Left kidney (tissue), 2 donors: ENCODE data around the gene SHISAL1. TPM values are rescaled to one million over a fixed set of nuclear protein-coding genes. Genes with fewer than 3 reads are reported as not detected.

Source experiments
- DNase-seq: peaks from one replicate; pipeline ENCODE4 v3.0.0-alpha.2; 2013
- polyA plus RNA-seq: library from polyadenylated mRNA; unstranded; fragments of 120-200 nt; gene quantifications from one replicate; pipeline ENCODE4 v1.2.1, GENCODE V29; 2013; ENCODE audit not compliant: insufficient read length

SHISAL1 gene
- polyA plus RNA-seq, 1 donor = 2.3 TPM

- DNase-seq = no peak
These were observed 103.4 kb downstream of the SHISAL1 start for GRCh38 chr22:44209343-44209742.

GRCh38 chr22:44207981-44208317 is 104.8 kb downstream of the SHISAL1 start:
- DNase-seq = no peak

GRCh38 chr22:44207173-44207980 is 105.4 kb downstream of the SHISAL1 start:
- no peak for DNase-seq

GRCh38 chr22:44206696-44207095 is 106.1 kb downstream of the SHISAL1 start:
- no peak for DNase-seq

- DNase-seq = no peak
These were observed 106.5 kb downstream of the SHISAL1 start for GRCh38 chr22:44206330-44206645.

- no peak for DNase-seq
These were observed 107.0 kb downstream of the SHISAL1 start for GRCh38 chr22:44205516-44206329.

- no peak for DNase-seq
These were observed 107.8 kb downstream of the SHISAL1 start for GRCh38 chr22:44204739-44205515.

- DNase-seq = no peak
These were observed 109.5 kb downstream of the SHISAL1 start for GRCh38 chr22:44203203-44203602.

- no peak for DNase-seq
These were observed 110.4 kb downstream of the SHISAL1 start for GRCh38 chr22:44202261-44202789.

- no peak for DNase-seq
These were observed 111.1 kb downstream of the SHISAL1 start for GRCh38 chr22:44201665-44202064.

- no peak for DNase-seq
These were observed 111.7 kb downstream of the SHISAL1 start for GRCh38 chr22:44200855-44201550.

- no peak for DNase-seq
These were observed 112.3 kb downstream of the SHISAL1 start for GRCh38 chr22:44200451-44200850.

GRCh38 chr22:44199866-44200265 is 112.9 kb downstream of the SHISAL1 start:
- no peak for DNase-seq

- no peak for DNase-seq
These were observed 113.6 kb downstream of the SHISAL1 start for GRCh38 chr22:44199164-44199563.

GRCh38 chr22:44197271-44197670 is 115.5 kb downstream of the SHISAL1 start:
- DNase-seq = no peak

GRCh38 chr22:44196731-44197131 is 116.0 kb downstream of the SHISAL1 start:
- DNase-seq = no peak

GRCh38 chr22:44196241-44196640 is 116.5 kb downstream of the SHISAL1 start:
- DNase-seq = no peak

- DNase-seq = no peak
These were observed 117.4 kb downstream of the SHISAL1 start for GRCh38 chr22:44195189-44195871.

GRCh38 chr22:44194569-44194968 is 118.2 kb downstream of the SHISAL1 start:
- DNase-seq = no peak
